ENCODE results near the gene CDH11. TPM values are rescaled to one million over a fixed set of nuclear protein-coding genes. Genes with fewer than 3 reads are reported as not detected.

Gene CDH11
- total and polyA plus RNA-seq, 2 donors (not counting 1 experiment from before 2014, with no cell fraction given), result not detected

GRCh38 chr16:65010125-65010524 is 111.7 kb downstream of the CDH11 start:
- no peak for ATAC-seq (ENCODE audit: low read depth)

GRCh38 chr16:65005696-65006095 is 116.2 kb downstream of the CDH11 start:
- Histone ChIP-seq H3K9me3 (ENCODE audit: control extremely low read depth in 1 of 3, control insufficient read depth in 2 of 3, insufficient read depth in 1 of 3, low read length in 2 of 3) (peaks cover 0 to 6% (median 0%) of the 10 kb centered on the region in 3 donors), H3K9ac (ENCODE audit: low read length) (no peak overlapping the region), H3K27ac (ENCODE audit: low read length in 2 of 2) (no peak overlapping the region), H4K20me1 (ENCODE audit: control insufficient read depth, insufficient read depth, low read length, poor library complexity, severe bottlenecking) (no peaks in the 10 kb centered on the region), H3K36me3 (replicated peaks in 1 of 2; ENCODE audit: control extremely low read depth in 1 of 2, control insufficient read depth in 1 of 2, extremely low read depth in 1 of 2, insufficient read depth in 2 of 2, low read length in 1 of 2) (no peaks in the 10 kb centered on the region), H2AFZ (ENCODE audit: insufficient read depth, low read depth, low read length, poor library complexity, severe bottlenecking) (no peak overlapping the region), H3K27me3 (replicated peaks in 1 of 4; ENCODE audit: control extremely low read depth in 1 of 4, control insufficient read depth in 3 of 4, insufficient read depth in 4 of 4, low read length in 3 of 4) (no peaks in the 10 kb centered on the region), H3K79me2 (ENCODE audit: control insufficient read depth, insufficient read depth, low read length) (no peaks in the 10 kb centered on the region), H3K4me1 (ENCODE audit: control insufficient read depth in 2 of 2, insufficient read depth in 2 of 2, low read length in 2 of 2) (no peaks in the 10 kb centered on the region), H3K4me2 (replicated peaks; ENCODE audit: low read depth, low read length, poor library complexity, severe bottlenecking) (no peak overlapping the region), H3K4me3 (ENCODE audit: control extremely low read depth in 1 of 5, extremely low read depth in 1 of 5, insufficient read depth in 1 of 5, low read depth in 2 of 5, low read length in 4 of 5) (no peak overlapping the region)
- Mint-ChIP-seq H3K4me1 (no peaks in the 10 kb centered on the region), H3K4me3 (no peak overlapping the region), H3K9me3 (ENCODE audit: insufficient read depth) (peaks cover 4% of the 10 kb centered on the region), H3K27ac (no peak overlapping the region), H3K27me3 (no peaks in the 10 kb centered on the region)
- intact Hi-C loops (cut with micrococcal nuclease), result no loop called here
- ATAC-seq (ENCODE audit: low read depth), result no peak
- TF ChIP-seq EZH2 (IDR thresholded peaks at IDR 0.05; ENCODE audit: borderline replicate concordance, insufficient read depth, low read depth, low read length, poor library complexity, severe bottlenecking) (no peak), CTCF (IDR thresholded peaks at IDR 0.05) (no peak)
- no CpG with 5 or more reads among the region's 1 CpG for WGBS (ENCODE audit: insufficient coverage)
- CTCF ChIA-PET, result no interaction called here
- POLR2A ChIA-PET, result no interaction called here
- DNase-seq, result no peak

More at GRCh38 chr16:65010125-65010524, 111.7 kb downstream of the CDH11 start:
- no peak overlapping the region for H2AFZ ChIP-seq (ENCODE audit: insufficient read depth, low read depth, low read length, poor library complexity, severe bottlenecking)
- no peak overlapping the region for H3K4me3 ChIP-seq (ENCODE audit: control extremely low read depth in 1 of 5, extremely low read depth in 1 of 5, insufficient read depth in 1 of 5, low read depth in 2 of 5, low read length in 4 of 5)
- H3K79me2 ChIP-seq (ENCODE audit: control insufficient read depth, insufficient read depth, low read length), result no peaks in the 10 kb centered on the region
- no peaks in the 10 kb centered on the region for H3K4me1 ChIP-seq (ENCODE audit: control insufficient read depth in 2 of 2, insufficient read depth in 2 of 2, low read length in 2 of 2)
- H4K20me1 ChIP-seq (ENCODE audit: control insufficient read depth, insufficient read depth, low read length, poor library complexity, severe bottlenecking), result no peaks in the 10 kb centered on the region
- Mint-ChIP-seq H3K27me3 (no peaks in the 10 kb centered on the region), H3K9me3 (ENCODE audit: insufficient read depth) (peaks cover 4% of the 10 kb centered on the region), H3K4me3 (no peak overlapping the region), H3K27ac (no peak overlapping the region), H3K4me1 (no peaks in the 10 kb centered on the region)
- no peak overlapping the region for H3K9ac ChIP-seq (ENCODE audit: low read length)
- ChIA-PET CTCF (no interaction called here), POLR2A (no interaction called here)
- no peak overlapping the region for H3K4me2 ChIP-seq (replicated peaks; ENCODE audit: low read depth, low read length, poor library complexity, severe bottlenecking)
- H3K36me3 ChIP-seq (replicated peaks in 1 of 2; ENCODE audit: control extremely low read depth in 1 of 2, control insufficient read depth in 1 of 2, extremely low read depth in 1 of 2, insufficient read depth in 2 of 2, low read length in 1 of 2), result no peaks in the 10 kb centered on the region
- no peaks in the 10 kb centered on the region for H3K9me3 ChIP-seq (ENCODE audit: control extremely low read depth in 1 of 3, control insufficient read depth in 2 of 3, insufficient read depth in 1 of 3, low read length in 2 of 3)
- H3K27me3 ChIP-seq (replicated peaks in 1 of 4; ENCODE audit: control extremely low read depth in 1 of 4, control insufficient read depth in 3 of 4, insufficient read depth in 4 of 4, low read length in 3 of 4), result no peaks in the 10 kb centered on the region
- intact Hi-C loops (cut with micrococcal nuclease), result no loop called here
- no peak for TF ChIP-seq CTCF (IDR thresholded peaks at IDR 0.05)
- TF ChIP-seq EZH2 (IDR thresholded peaks at IDR 0.05; ENCODE audit: borderline replicate concordance, insufficient read depth, low read depth, low read length, poor library complexity, severe bottlenecking), result no peak
- no peak overlapping the region for H3K27ac ChIP-seq (ENCODE audit: low read length in 2 of 2)
- DNase-seq, result no peak
- no CpG with 5 or more reads among the region's 2 CpGs for WGBS (ENCODE audit: insufficient coverage)

Measured in B cell (primary cell).